GM12891 (cell line): ENCODE measurements around the gene ASF1A.

Source experiments
- PAX5 ChIP-seq: IDR thresholded peaks from 2 replicates; pipeline ENCODE4 v1.6.1; 2011; ENCODE audit warnings: low read length, moderate library complexity, mild to moderate bottlenecking; ENCODE audit not compliant: insufficient read depth, severe bottlenecking
- POLR2A ChIP-seq: IDR thresholded peaks from 2 replicates; pipeline ENCODE4 v1.6.1; 2011; ENCODE audit warnings: low read depth, low read length, control low read depth
- POLR2AphosphoS5 ChIP-seq: IDR thresholded peaks from 2 replicates; pipeline ENCODE4 v1.6.1; 2011; ENCODE audit warnings: low read depth, low read length, control low read depth
- TAF1 ChIP-seq: IDR thresholded peaks from 2 replicates; pipeline ENCODE4 v1.6.1; 2011; ENCODE audit warnings: low read depth, low read length, control low read depth

GRCh38 chr6:118903691-118904090, 9.7 kb downstream of the ASF1A start:
- TF ChIP-seq PAX5 = no peak
- no peak for TF ChIP-seq POLR2AphosphoS5
- no peak for TF ChIP-seq POLR2A
- TF ChIP-seq TAF1 = no peak
